SK-N-SH (cell line): Measurements from ENCODE around the gene DHX9.

Experiments used
- EP300 ChIP-seq, 2 experiments: IDR thresholded peaks; 2 replicates each; pipeline versions ENCODE4 v1.4.0 to v1.6.1; 2012; ENCODE audit warnings: borderline replicate concordance in 1 of 2, low read depth in 1 of 2, low read length in 1 of 2
- MEF2A ChIP-seq: IDR thresholded peaks from 2 replicates; pipeline ENCODE4 v1.4.0; 2012; ENCODE audit warnings: low read depth, borderline replicate concordance
- POLR2AphosphoS5 ChIP-seq: IDR thresholded peaks from 2 replicates; pipeline ENCODE4 v1.6.1; 2012; ENCODE audit warnings: low read depth, low read length
- RAD21 ChIP-seq: IDR thresholded peaks from 2 replicates; pipeline ENCODE4 v1.6.1; 2012; ENCODE audit warnings: mild to moderate bottlenecking, low read length
- RXRA ChIP-seq: IDR thresholded peaks from 2 replicates; pipeline ENCODE4 v1.4.0; 2012; ENCODE audit warnings: low read depth, mild to moderate bottlenecking, borderline replicate concordance
- TF ChIP-seq, protein P1 (sequence below): fragments of 200-600 bp; sonication (generic); IDR thresholded peaks from 2 replicates; pipeline ENCODE4 v1.6.1; 2017; ENCODE audit warnings: antibody characterized with exemption, mild to moderate bottlenecking, moderate library complexity

DNA sequence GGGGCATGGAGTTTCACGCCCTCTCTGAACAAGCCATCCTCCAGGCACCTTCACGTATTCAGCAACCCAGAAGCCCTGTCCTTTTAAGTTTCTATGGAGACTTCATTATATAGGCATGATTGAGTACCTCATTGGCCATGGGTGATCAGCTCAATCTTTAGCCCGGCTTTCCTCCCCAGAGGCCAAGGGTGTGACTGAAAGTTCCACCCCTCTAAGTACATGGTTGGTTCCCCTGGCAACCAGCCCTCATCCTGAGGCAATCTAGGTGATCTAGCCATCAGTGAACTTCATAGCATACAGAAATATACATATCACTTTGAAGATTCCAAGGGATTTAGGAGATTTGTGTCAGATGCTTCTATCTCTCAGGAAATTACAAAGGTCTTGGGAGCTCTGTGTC is 21.3 kb upstream of the DHX9 start:
- TF ChIP-seq, protein P1, sequence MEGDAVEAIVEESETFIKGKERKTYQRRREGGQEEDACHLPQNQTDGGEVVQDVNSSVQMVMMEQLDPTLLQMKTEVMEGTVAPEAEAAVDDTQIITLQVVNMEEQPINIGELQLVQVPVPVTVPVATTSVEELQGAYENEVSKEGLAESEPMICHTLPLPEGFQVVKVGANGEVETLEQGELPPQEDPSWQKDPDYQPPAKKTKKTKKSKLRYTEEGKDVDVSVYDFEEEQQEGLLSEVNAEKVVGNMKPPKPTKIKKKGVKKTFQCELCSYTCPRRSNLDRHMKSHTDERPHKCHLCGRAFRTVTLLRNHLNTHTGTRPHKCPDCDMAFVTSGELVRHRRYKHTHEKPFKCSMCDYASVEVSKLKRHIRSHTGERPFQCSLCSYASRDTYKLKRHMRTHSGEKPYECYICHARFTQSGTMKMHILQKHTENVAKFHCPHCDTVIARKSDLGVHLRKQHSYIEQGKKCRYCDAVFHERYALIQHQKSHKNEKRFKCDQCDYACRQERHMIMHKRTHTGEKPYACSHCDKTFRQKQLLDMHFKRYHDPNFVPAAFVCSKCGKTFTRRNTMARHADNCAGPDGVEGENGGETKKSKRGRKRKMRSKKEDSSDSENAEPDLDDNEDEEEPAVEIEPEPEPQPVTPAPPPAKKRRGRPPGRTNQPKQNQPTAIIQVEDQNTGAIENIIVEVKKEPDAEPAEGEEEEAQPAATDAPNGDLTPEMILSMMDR, result no peak
- TF ChIP-seq POLR2AphosphoS5 (no peak), RAD21 (no peak), MEF2A (no peak), EP300 (IDR thresholded peaks at IDR 0.05; ENCODE audit: borderline replicate concordance in 1 of 2, low read depth in 1 of 2, low read length in 1 of 2) (no peak), RXRA (no peak)
